H1 (cell line): ENCODE results near the gene DUSP7. TPM values are rescaled to one million over a fixed set of nuclear protein-coding genes. Genes with fewer than 3 reads are reported as not detected.

Source experiments
- ATF2 ChIP-seq: IDR thresholded peaks from 2 replicates; pipeline ENCODE4 v1.6.1; 2012; ENCODE audit warnings: low read length, inconsistent platforms
- GTF2F1 ChIP-seq: IDR thresholded peaks from 2 replicates; pipeline ENCODE4 v1.6.1; 2012; ENCODE audit warnings: low read depth, low read length, improper control_type of control experiment, borderline replicate concordance
- HDAC6 ChIP-seq: IDR thresholded peaks from one replicate; pipeline ENCODE4 v1.7.1; 2012; ENCODE audit warnings: low read depth, mild to moderate bottlenecking, inconsistent platforms, low read length, moderate library complexity
- NANOG ChIP-seq: IDR thresholded peaks from 2 replicates; pipeline ENCODE4 v1.6.1; 2011; ENCODE audit warnings: low read length, low read depth, mild to moderate bottlenecking, inconsistent platforms; ENCODE audit not compliant: insufficient read depth, poor library complexity, severe bottlenecking
- NRF1 ChIP-seq: IDR thresholded peaks from 2 replicates; pipeline ENCODE4 v1.6.1; 2011; ENCODE audit warnings: mild to moderate bottlenecking, low read depth, low read length, improper control_type of control experiment
- PHF8 ChIP-seq: fragments of 200-600 bp; sonication (generic); conservative IDR thresholded peaks from 2 replicates; pipeline ENCODE4 v1.7.1; 2012; ENCODE audit warnings: low read depth, mild to moderate bottlenecking, inconsistent platforms, low read length, moderate library complexity
- TAF1 ChIP-seq: IDR thresholded peaks from 2 replicates; pipeline ENCODE4 v1.6.1; 2011; ENCODE audit warnings: mild to moderate bottlenecking, low read depth, low read length
- polyA plus RNA-seq, 7 experiments: library from polyadenylated mRNA; depleted of rRNA in 3 of 7; stranded (reverse) in 5 of 7; unstranded in 2 of 7; fragments of >200 nt in 5 of 7; fragments of 200-250 nt in 2 of 7; gene quantifications; 1 replicate in 5 of 7; 2 replicates in 1 of 7; 4 replicates in 1 of 7; pipeline versions ENCODE4 v1.2.1 to v1.2.3, GENCODE V29; 2011 to 2013; ENCODE audit warnings: missing spikeins in 2 of 7, mixed read lengths in 2 of 7
- total RNA-seq: library from RNA; stranded (reverse); fragmentation: NEBNext Ultra II Directional; extraction: Animal tissue kit (Norgen Biotek cat#: 25700); gene quantifications from 2 replicates; pipeline ENCODE4 v1.2.1, GENCODE V29; 2021

The DUSP7 gene
- total and polyA plus RNA-seq, 2 of the 8 experiments (the other 6 are each of a cell fraction or from before 2014, with no cell fraction given) = 19.4 to 24.9 TPM

GRCh38 chr3:52047295-52047960, 8.9 kb downstream of the DUSP7 start (continued):
- TF ChIP-seq ATF2 = no peak
- no peak for TF ChIP-seq NRF1
- TF ChIP-seq TAF1 = no peak
- TF ChIP-seq HDAC6 = no peak
- TF ChIP-seq GTF2F1 = no peak
- no peak for TF ChIP-seq NANOG
- no peak for TF ChIP-seq PHF8
